SK-MEL-5 (cell line): ENCODE results near the gene HRNR. TPM values are rescaled to one million over a fixed set of nuclear protein-coding genes. Genes with fewer than 3 reads are reported as not detected.
"Not testable (repeated sequence)": the region's sequence is repeated elsewhere in the genome, so short reads cannot be mapped to it uniquely, and the experiment has no call there.

Experiments used
- DNase-seq: peaks from one replicate; pipeline ENCODE4 v3.0.0-alpha.2; 2016; ENCODE audit warnings: low read depth, low spot score
- in situ Hi-C: cut with HindIII; loops from 2 replicates; pipeline ENCODE4 v1.10.0; 2016; ENCODE audit warnings: low sequenced_read_pairs, high pct_unique_total_duplicates, low pct_unique_long_range_greater_than_20kb
- polyA plus RNA-seq, 2 experiments: library from polyadenylated mRNA; depleted of rRNA; stranded (reverse); fragments of >200 nt; gene quantifications; 2 replicates each; pipeline ENCODE4 v1.2.3, GENCODE V29; 2015
- total RNA-seq: library from RNA; depleted of rRNA; stranded (reverse); fragments of >200 nt; shearing (Covaris generic); gene quantifications from 2 replicates; pipeline ENCODE4 v1.2.3, GENCODE V29; 2014; rRNA removed

The HRNR gene
- not detected in 2 replicates for total RNA-seq
- polyA plus RNA-seq (2015; cell fraction: cytosol; rRNA removed): not detected in 2 replicates
- not detected in 2 replicates for polyA plus RNA-seq (2015; cell fraction: nucleus; rRNA removed)

- no peak for DNase-seq
- in situ Hi-C loops: no loop called here
Observed at GRCh38 chr1:152224093-152224492, at the start of gene HRNR. TSS of gene HRNR (minus strand) at chr1:152224193. CDS start at chr1:152223253, 940 bp downstream.

- in situ Hi-C loops, DNase-seq: not testable (repeated sequence)
Observed at GRCh38 chr1:152256394-152256793, 32.4 kb upstream of the HRNR start.

- in situ Hi-C loops: no loop called here
Observed at GRCh38 chr1:152252157-152252556, 28.2 kb upstream of the HRNR start.

GRCh38 chr1:152251391-152251790 is 27.4 kb upstream of the HRNR start:
- no peak for DNase-seq
- in situ Hi-C loops: no loop called here

More at GRCh38 chr1:152252157-152252556, 28.2 kb upstream of the HRNR start:
- no peak for DNase-seq

GRCh38 chr1:152247316-152247715 is 23.3 kb upstream of the HRNR start:
- in situ Hi-C loops: no loop called here
- no peak for DNase-seq

- DNase-seq: peak; percentile 48
- in situ Hi-C loops: no loop called here
Observed at GRCh38 chr1:152244576-152245273, 20.7 kb upstream of the HRNR start.

GRCh38 chr1:152237093-152237492 is 13.1 kb upstream of the HRNR start:
- no peak for DNase-seq
- in situ Hi-C loops: no loop called here

- in situ Hi-C loops: no loop called here
- DNase-seq: no peak
Observed at GRCh38 chr1:152228831-152229230, 4.8 kb upstream of the HRNR start.

- in situ Hi-C loops: no loop called here
- peak; percentile 55 for DNase-seq
Observed at GRCh38 chr1:152227310-152227928, 3.4 kb upstream of the HRNR start.

GRCh38 chr1:152225678-152226077 is 1.7 kb upstream of the HRNR start:
- no peak for DNase-seq
- in situ Hi-C loops: no loop called here

GRCh38 chr1:152220166-152221163 is 3.5 kb downstream of the HRNR start:
- in situ Hi-C loops: no loop called here

GRCh38 chr1:152219438-152219837 is 4.6 kb downstream of the HRNR start:
- in situ Hi-C loops, DNase-seq: not testable (repeated sequence)

More at GRCh38 chr1:152220166-152221163, 3.5 kb downstream of the HRNR start:
- no peak for DNase-seq

GRCh38 chr1:152218762-152219436 is 5.1 kb downstream of the HRNR start:
- DNase-seq: no peak
- in situ Hi-C loops: no loop called here

- DNase-seq, in situ Hi-C loops: not testable (repeated sequence)
Observed at GRCh38 chr1:152215604-152216003, 8.4 kb downstream of the HRNR start.

- DNase-seq, in situ Hi-C loops: not testable (repeated sequence)
Observed at GRCh38 chr1:152214911-152215310, 9.1 kb downstream of the HRNR start.

- DNase-seq: no peak
- in situ Hi-C loops: no loop called here
Observed at GRCh38 chr1:152198982-152199381, 25.0 kb downstream of the HRNR start.

GRCh38 chr1:152197361-152197941 is 26.5 kb downstream of the HRNR start:
- in situ Hi-C loops: no loop called here
- no peak for DNase-seq
